Activated CD8-positive, alpha-beta memory T cell treated with anti-CD3 and anti-CD28 coated beads, Interleukin-2, amount 50 U/mL, for 48 hours (primary cell): ENCODE results near the gene RIT2.

Experiments
- DNase-seq: peaks from one replicate; pipeline ENCODE4 v3.0.0-alpha.2; 2020

RIT2 gene

GRCh38 chr18:43115076-43115921, at the start of gene RIT2:
Gene RIT2 (minus strand): TSS chr18:43115685.
- DNase-seq = no peak

GRCh38 chr18:43161528-43161927, 46.0 kb upstream of the RIT2 start:
- no peak for DNase-seq

DNA sequence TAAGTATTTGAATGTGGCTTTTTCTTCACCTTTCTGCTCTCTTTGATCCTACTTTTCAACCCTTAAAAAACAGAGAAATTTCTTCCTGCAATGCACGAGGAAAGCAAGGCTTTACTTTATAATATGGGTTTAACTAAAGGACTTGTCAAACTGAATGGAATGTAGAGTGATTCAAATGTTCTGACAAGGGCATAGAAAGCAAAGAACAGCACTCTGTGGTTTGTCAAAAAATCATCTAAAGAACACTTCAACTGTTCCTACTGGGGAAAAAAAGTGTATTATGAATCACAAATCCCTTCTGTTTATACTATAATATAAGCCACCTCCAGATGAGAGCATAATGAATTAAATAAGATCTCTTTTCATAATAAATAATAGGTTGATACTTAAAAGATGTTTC, 45.0 kb upstream of the RIT2 start:
- no peak for DNase-seq

- DNase-seq = no peak
Observed at GRCh38 chr18:43159926-43160325, 44.4 kb upstream of the RIT2 start.

DNA sequence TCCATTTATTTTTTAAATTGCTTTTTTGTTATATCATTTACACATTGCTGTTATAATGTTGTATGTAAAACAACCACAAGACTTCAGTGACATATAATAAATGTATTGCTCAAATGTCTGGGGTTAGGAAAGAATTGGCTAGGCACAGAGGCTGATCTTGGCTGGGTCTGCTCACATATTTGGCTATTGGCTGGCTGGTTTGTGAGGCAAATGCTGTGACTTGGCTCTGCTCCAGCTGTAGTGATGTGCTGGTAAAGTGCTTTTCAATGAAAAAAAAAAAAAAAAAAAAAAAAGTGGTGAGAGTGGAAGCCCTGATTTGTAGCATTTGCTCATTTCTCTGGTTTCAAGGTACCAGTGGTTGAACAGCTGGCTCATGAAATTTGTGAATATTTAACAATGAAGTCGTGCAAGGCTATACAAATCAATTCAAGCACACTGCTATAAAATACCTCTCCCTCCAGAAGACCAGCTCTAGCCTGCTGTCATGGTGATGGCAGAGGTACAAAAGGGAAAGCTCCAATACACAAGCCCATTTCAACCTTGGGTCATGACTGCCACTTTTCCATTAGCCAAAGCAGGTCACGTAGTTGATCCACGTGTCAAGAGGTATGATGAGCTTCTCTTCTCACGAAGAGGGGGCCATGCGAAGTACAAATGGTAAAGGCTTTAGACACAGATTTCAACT, 43.7 kb upstream of the RIT2 start:
- DNase-seq = no peak

DNA sequence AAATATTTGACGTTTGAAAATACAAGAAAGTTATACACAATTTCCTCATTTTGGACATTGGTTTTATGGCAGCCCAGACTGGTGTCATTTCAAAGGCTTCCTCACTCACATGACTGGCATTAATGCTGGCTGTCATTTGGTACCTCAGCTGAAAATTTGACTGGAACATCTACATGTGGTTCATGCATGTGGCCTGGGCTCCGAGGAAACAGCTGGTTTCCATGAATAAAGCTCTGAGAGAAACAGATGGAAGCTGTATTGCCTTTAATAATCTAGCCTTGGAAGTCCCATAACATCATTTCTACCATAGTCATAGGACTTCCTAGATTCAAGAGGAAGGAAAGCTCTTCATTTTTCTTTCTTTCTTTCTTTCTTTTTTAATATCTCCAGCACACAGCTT, 42.9 kb upstream of the RIT2 start:
- no peak for DNase-seq

DNA sequence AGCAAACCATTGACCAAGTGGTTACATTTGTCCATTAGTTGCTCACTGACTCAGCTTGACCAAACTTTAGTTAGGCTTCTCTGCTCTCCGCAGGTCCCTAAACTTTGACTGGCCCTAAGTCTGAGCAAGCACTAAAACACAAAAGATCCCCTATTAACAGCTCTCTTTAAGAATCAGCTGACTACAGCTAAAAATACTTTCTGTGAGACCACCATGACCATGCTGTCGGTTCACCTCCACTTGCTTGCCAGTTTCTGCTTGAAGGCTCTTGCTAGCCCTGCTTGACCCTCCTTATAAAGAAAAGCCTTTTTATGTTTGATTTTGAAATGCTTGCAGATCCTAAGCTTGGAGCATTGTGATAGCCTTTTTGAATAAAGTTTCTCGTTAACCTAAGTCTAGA, 40.4 kb upstream of the RIT2 start:
- DNase-seq = no peak

GRCh38 chr18:43148231-43148630, 32.7 kb upstream of the RIT2 start:
- DNase-seq = no peak

GRCh38 chr18:43141208-43141607, 25.7 kb upstream of the RIT2 start:
- no peak for DNase-seq

DNA sequence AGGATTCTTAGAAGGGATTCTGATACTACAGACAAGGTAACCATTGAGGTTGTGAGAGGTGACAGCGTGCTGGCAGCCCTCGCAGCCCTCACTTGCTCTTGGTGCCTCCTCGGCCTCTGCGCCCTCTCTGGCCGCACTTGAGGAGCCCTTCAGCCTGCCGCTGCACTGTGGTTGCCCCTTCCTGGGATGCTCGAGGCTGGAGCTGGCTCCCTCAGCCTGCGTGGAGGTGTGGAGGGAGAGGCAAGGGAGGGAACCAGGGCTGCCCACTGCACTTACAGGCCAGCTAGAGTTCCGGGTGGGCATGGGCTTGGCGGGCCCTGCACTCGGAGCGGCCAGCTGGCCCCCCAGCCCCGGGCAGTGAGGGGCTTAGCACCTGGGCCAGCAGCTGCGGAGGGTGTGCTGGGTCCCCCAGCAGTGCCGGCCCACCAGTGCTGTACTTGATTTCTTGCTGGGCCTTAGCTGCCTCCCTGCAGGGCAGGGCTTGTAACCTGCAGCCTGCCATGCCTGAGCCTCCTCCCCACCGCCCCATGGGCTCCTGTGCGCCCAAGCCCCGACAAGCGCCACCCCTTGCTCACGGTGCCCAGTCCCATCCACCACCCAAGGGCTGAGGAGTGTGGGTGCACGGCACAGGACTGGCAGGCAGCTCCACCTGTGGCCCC, 23.9 kb upstream of the RIT2 start:
- no peak for DNase-seq

GRCh38 chr18:43134876-43135275, 19.4 kb upstream of the RIT2 start:
- no peak for DNase-seq

- no peak for DNase-seq
Observed at GRCh38 chr18:43130716-43131260, 15.3 kb upstream of the RIT2 start.

GRCh38 chr18:43129946-43130524, 14.6 kb upstream of the RIT2 start:
- DNase-seq = no peak

- DNase-seq = no peak
Observed at GRCh38 chr18:43125471-43125870, 10.0 kb upstream of the RIT2 start.

DNA sequence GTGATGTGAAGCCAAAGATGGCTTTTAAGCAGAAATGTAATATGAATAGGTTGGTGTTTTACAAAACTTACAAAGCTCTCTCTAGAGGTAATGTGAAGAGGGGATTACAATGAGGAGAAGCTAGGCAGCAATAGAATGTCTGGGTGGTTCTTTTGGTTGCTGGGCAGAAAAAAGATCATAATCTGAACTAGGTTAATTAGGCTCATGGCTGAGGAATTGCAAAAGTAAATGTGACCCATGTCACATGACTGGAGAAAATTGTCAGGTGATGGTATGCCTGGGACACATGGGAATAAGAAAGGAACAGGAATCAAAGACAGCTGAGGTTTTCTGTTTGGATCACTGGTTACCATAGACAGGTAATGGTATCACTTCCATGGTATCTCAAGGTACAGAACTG, 7.5 kb upstream of the RIT2 start:
- DNase-seq = no peak

DNA sequence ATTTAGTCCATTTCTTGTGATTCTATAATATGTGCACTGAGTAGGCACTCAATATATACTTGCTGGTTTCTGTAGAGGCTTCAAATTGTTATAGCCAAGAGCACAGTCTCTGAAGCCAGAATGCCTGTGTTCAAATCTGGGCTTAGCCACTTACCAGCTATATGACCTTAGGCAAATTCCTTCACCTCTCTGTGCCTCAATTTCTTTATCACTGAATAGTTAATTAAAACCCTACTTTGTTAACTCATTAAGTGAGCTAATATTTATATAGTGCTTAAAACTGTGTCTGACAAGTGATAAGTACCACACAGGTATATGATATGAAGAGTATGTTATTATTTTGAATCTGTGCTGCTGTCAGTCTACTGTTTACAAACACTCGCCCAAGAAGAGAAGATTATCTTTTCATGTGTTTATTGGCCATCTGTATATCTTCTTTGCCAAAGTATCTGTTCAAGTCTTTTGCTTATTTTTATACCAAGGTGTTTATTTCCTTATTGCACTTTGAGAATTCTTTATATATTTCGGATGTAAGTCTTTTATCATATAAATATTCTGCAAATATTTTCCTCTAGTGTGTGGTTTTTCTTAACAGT, 1.3 kb upstream of the RIT2 start:
- DNase-seq = no peak

- DNase-seq = no peak
Observed at GRCh38 chr18:43113220-43113895, 2.1 kb downstream of the RIT2 start.

DNA sequence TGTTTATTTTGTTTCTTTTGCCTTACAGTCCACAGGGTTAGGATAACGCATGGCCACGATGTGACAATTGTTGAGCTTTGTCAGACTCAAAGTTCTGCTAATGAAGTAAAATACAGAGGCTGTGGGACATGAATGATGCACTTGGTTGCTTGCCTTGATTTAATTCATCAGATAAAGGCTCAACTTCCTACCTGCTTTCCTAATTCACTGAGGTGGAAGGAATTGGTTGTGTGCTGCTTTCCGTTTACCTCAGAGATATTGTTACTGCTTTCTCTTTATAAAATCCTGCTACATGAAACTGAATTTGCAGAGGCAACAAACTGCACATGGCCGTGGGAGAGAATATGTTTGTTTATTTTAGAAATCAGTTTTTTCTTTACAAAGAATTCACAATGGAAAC, 6.6 kb downstream of the RIT2 start:
- no peak for DNase-seq

- DNase-seq = no peak
Observed at GRCh38 chr18:43108469-43108868, 7.0 kb downstream of the RIT2 start.

GRCh38 chr18:43093646-43094045, 21.8 kb downstream of the RIT2 start:
- DNase-seq = no peak

DNA sequence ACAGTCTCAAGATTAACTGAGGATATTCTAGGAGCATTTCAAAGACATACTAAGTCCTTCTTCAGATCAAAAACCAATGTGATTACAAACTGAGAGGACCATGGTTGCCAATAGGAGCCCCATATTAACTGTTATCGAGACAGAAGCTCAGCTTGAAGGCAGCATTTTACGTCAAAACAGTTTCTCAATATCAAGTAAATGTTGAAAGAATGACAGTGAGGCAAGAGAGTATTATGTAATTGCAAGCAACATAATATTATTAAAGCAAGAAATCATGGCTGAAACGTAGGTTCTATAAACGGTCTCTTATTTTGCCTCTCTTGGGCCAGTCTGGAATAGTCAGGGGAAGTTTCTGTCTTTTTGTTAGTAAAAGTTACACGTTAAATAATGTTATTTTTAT, 22.9 kb downstream of the RIT2 start:
- DNase-seq = no peak

- no peak for DNase-seq
Observed at GRCh38 chr18:43081396-43081795, 34.1 kb downstream of the RIT2 start.
